Eye (tissue), 1 donor: ENCODE data around the gene TRIM8.
A peak's percentile ranks its signal among the peaks of the same experiment; 100 is the strongest.

Source experiments
- DNase-seq: peaks from one replicate; pipeline ENCODE4 v3.0.0-alpha.2; 2015

Gene TRIM8

DNA sequence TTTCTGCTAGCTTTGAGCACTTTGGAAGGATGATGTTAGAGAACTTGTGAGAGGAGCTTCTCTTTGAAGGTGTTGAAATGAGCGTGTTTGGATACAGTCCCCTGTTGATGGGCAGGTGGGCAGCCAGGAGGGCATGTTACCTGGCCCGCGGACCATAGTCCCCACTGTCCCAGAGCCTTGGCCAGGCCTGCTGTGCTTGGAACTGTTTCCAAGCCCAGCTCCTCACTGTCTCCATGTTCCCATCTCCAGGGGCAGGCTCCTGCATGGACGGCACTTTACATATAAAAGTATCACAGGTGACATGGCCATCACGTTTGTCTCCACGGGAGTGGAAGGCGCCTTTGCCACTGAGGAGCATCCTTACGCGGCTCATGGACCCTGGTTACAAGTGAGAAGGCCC, 27.2 kb upstream of the TRIM8 start:
- DNase-seq: no peak

- no peak for DNase-seq
Measured at GRCh38 chr10:102617816-102618215, 26.5 kb upstream of the TRIM8 start.

GRCh38 chr10:102619281-102619981, 24.8 kb upstream of the TRIM8 start:
- DNase-seq: no peak

DNA sequence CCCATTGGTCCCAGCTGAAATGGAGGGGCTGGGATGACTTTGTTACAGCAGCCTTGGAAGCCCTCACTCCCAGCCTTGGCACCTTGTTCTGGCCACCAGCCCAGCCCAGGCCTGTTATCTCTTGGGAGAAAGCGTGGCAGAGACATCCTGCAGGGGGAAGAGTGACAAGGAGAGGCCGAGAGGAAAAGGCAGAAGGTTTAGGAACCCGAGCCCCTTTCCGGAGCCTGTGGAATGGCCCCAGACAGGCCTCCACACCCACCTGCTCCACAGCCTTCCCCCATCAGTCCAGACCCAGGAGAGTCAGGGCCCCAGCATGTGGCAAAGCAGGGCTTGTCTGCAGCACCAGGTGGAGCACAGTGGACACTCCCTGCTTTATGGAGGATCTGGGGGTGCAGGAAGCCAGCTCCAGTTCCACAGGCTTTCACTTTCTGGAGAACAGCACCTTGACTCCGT, 24.1 kb upstream of the TRIM8 start:
- no peak for DNase-seq

- no peak for DNase-seq
Measured at GRCh38 chr10:102620591-102621442, 23.5 kb upstream of the TRIM8 start.

- no peak for DNase-seq
Measured at GRCh38 chr10:102621443-102622325, 22.6 kb upstream of the TRIM8 start.

DNA sequence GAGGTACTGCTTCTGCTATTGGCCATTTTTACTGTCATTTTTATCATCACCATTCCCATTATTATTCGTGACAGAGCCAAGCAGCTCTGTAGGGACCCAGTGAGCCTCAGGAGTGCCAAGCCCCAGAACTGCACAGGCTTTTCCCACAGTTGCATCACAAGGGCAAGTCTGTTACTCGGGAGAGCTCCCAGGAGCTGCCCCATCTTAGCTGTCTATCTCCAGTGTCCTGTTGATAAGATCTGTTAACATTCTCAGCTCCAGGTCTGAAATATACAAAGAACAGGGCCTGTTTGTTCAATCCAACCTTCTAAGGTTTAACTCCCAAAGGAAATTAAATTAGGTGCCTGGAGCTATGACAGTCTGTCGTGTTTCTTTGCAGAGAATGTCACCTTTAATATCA, 20.2 kb upstream of the TRIM8 start:
- DNase-seq: no peak

GRCh38 chr10:102624751-102625645, 19.3 kb upstream of the TRIM8 start:
- DNase-seq: peak; percentile 1

- DNase-seq: peak; percentile 2
Measured at GRCh38 chr10:102626026-102626685, 18.1 kb upstream of the TRIM8 start.

DNA sequence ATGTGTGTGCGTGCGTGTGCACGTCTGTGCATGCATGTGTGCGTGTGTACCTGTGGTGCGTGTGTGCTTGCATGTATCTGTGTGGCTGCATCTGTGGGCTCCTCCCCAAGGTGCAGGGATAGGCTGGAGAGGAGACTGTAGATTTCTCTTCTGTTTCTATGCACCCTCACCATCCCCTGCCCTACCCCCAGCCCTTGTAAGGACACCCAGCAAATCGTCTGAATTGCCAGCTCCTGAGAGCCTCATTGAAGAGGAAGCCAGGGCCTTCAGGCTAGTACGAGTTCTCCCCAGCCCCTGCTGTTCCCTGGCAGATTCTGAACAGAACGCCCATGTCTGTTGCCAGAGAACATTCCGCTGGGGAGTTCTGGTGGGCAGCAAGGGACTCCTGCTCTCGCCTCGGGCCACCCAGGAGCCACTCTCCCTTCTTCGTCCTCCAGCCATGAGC, 17.0 kb upstream of the TRIM8 start:
- DNase-seq: peak; percentile 59

DNA sequence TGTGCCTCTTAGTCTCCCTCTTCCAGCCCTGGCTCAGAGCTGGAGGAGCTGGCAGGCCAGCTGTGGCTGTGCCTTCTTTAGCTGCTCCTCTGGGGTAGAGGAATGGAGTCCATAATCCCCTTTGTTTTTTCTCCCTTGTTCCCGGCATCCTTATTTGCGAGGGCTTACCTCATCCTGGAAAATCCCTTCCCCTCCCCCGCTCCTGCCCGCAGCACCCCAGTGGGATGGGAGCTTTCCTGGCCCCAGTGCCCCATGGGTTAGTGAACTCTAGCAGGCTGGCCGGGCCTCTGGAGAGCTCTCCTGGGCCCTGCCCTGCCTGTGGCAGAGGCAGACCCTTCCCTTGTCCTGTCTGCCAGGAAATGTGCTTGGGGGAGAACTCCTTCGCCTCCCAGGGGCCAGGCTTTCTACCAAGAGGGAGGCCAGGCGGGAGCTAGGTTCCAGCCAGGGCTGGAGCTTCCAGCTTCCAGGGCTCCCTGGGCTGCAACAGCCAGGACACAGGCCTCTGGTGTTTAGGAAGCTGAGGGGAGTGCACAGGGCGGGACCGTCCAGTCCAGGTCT, 16.5 kb upstream of the TRIM8 start:
- DNase-seq: peak; percentile 77

GRCh38 chr10:102628451-102628911, 15.8 kb upstream of the TRIM8 start:
- no peak for DNase-seq

GRCh38 chr10:102629661-102630614, 14.3 kb upstream of the TRIM8 start:
- DNase-seq: peak; percentile 82

GRCh38 chr10:102630663-102631062, 13.6 kb upstream of the TRIM8 start:
- DNase-seq: no peak

DNA sequence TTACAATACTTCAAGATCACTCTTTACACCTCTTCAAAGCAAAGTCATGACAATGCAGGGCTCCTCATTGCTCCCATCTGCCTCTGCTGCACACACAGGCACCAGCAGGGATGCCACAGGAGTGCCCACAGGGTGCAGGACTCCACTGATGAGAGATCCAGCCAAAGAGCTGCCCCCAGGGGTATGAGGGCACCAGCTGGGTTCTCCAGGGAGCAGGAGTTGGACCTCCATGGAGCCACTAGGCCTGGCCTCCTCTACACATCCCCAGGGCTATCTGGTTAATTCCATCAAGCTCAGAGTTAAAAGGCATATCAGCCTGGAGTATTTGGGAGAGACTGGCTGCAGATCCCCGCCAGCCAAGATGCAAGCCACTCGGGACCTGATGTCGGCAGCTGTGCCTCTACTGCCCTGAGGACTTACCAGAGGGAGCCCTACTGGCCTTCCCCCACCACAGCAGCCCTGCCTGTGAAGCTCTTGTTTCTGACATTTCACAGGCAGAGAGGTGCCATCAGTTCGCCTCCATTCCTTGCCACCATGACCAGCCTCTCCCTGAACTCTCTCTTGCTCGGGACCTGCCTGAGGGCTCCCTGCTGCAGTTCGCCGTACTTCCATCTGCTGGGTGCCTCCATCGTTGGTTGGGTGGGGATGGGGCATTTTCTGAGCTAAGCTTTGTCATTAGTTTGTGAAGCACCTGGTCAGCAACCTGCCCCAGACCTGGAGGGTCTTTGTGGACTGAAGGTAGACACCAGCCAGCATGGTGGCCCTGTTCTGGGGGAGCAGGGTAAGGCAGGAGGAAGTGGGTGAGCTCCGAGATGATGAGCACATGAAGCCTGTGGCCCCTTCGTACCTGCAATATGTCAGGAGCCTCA, 12.5 kb upstream of the TRIM8 start:
- DNase-seq: no peak

DNA sequence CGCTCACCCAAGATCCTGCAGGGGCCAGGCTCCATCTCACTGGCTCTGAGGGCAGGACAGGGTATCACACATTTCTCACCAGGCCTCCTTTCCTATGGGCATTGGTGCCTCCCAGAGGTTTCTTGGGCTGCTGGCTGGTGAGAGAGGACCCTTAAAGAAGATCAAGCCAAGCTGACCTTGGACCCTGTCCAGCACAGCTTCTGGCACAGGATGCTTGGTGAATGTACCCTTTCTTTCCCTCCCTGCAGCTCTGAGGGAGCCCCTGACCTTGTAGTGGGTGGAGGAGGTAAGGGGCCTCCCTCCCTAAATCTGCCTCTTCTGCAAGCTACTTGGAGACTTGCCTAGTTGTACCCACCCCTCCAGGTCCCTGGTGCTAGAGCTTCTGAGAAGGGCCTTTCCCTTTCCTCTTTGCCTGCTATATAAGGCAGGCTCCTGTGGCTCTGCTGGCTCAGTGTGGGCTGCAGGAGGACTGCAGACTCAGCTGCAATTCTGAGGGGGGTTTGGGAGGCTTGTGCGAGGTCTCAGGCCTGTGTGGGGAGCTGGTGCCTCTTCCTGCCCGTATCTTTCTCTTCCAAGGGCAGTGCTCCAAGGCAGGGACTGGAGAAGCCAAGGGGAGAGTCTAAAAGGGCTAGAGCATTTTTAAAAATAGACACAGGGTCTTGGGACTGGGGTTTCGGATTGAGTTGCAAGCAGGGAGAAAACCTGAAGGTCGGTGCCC, 11.7 kb upstream of the TRIM8 start:
- DNase-seq: no peak

- DNase-seq: peak; percentile 48
Measured at GRCh38 chr10:102633287-102633686, 11.0 kb upstream of the TRIM8 start.

GRCh38 chr10:102633848-102634247, 10.4 kb upstream of the TRIM8 start:
- DNase-seq: no peak
